HepG2 (cell line): Measurements from ENCODE around the gene BRCA1. TPM values are rescaled to one million over a fixed set of nuclear protein-coding genes. Genes with fewer than 3 reads are reported as not detected.
A peak's percentile ranks its signal among the peaks of the same experiment; 100 is the strongest.

Source experiments
- ATRX ChIP-seq: sonication (generic); formaldehyde crosslinking; IDR thresholded peaks from 2 replicates; pipeline ENCODE4 v1.4.0; 2020; ENCODE audit warnings: missing genetic modification reagents, borderline replicate concordance
- CCAR2 ChIP-seq: fragments of 200-400 bp; formaldehyde crosslinking; optimal IDR thresholded peaks from 2 replicates; pipeline ENCODE3; 2018; ENCODE audit warnings: low read depth, mild to moderate bottlenecking, low read length, moderate library complexity
- HMGXB4 ChIP-seq, 2 experiments: sonication (generic) in 1 of 2; formaldehyde crosslinking in 1 of 2; IDR thresholded peaks; 2 replicates each; pipeline versions ENCODE4 v1.4.0 to v1.6.1; 2018 to 2020; ENCODE audit warnings: missing genetic modification reagents in 2 of 2, borderline replicate concordance in 1 of 2, low read depth in 1 of 2, mild to moderate bottlenecking in 1 of 2, missing biosample characterization in 1 of 2
- NPAS2 ChIP-seq: sonication (generic); formaldehyde crosslinking; IDR thresholded peaks from 2 replicates; pipeline ENCODE4 v1.8.0; 2022; ENCODE audit warnings: mild to moderate bottlenecking, missing genetic modification reagents, borderline replicate concordance
- TBX2 ChIP-seq: sonication (generic); formaldehyde crosslinking; IDR thresholded peaks from 2 replicates; pipeline ENCODE4 v1.5.0; 2020; ENCODE audit warnings: missing genetic modification reagents, mild to moderate bottlenecking, borderline replicate concordance
- U2AF1 ChIP-seq: fragments of 200-400 bp; formaldehyde crosslinking; optimal IDR thresholded peaks from 2 replicates; pipeline ENCODE3; 2017; ENCODE audit warnings: mild to moderate bottlenecking, low read depth, low read length
- ZBTB20 ChIP-seq: sonication (generic); formaldehyde crosslinking; IDR thresholded peaks from 2 replicates; pipeline ENCODE4 v1.8.1; 2023; ENCODE audit warnings: missing genetic modification reagents, low read depth, mild to moderate bottlenecking, borderline replicate concordance
- ZBTB42 ChIP-seq: sonication (generic); formaldehyde crosslinking; IDR thresholded peaks from 2 replicates; pipeline ENCODE4 v1.5.0; 2020; ENCODE audit warnings: mild to moderate bottlenecking, missing genetic modification reagents
- ZNF382 ChIP-seq: sonication (generic); formaldehyde crosslinking; IDR thresholded peaks from 2 replicates; pipeline ENCODE4 v1.5.0; 2020; ENCODE audit warnings: missing genetic modification reagents, mild to moderate bottlenecking, borderline replicate concordance
- ZNF543 ChIP-seq: sonication (generic); formaldehyde crosslinking; IDR thresholded peaks from 2 replicates; pipeline ENCODE4 v1.4.0; 2020; ENCODE audit warnings: mild to moderate bottlenecking, missing genetic modification reagents
- ZNF563 ChIP-seq: sonication (generic); formaldehyde crosslinking; IDR thresholded peaks from 2 replicates; pipeline ENCODE4 v1.8.0; 2022; ENCODE audit warnings: mild to moderate bottlenecking, moderate library complexity, missing genetic modification reagents
- ZNF609 ChIP-seq: sonication (generic); formaldehyde crosslinking; IDR thresholded peaks from 2 replicates; pipeline ENCODE4 v1.4.0; 2020; ENCODE audit warnings: mild to moderate bottlenecking, missing genetic modification reagents, borderline replicate concordance
- ZNF7 ChIP-seq: IDR thresholded peaks from 2 replicates; pipeline ENCODE4 v1.6.1; 2016; ENCODE audit warnings: missing biosample characterization, missing genetic modification reagents
- ZNF770 ChIP-seq: sonication (generic); formaldehyde crosslinking; IDR thresholded peaks from 2 replicates; pipeline ENCODE4 v1.5.0; 2020; ENCODE audit warnings: mild to moderate bottlenecking, missing genetic modification reagents
- ZNF883 ChIP-seq: sonication (generic); formaldehyde crosslinking; IDR thresholded peaks from 2 replicates; pipeline ENCODE4 v1.5.1; 2020; ENCODE audit warnings: mild to moderate bottlenecking, missing genetic modification reagents; ENCODE audit errors: not compliant biosample characterization
- polyA plus RNA-seq, 8 experiments: library from polyadenylated mRNA; depleted of rRNA in 3 of 8; stranded (reverse) in 7 of 8; unstranded in 1 of 8; fragments of >200 nt; fragmentation: Illumina TruSeq in 4 of 8; extraction: Trizol in 4 of 8; gene quantifications; 2 replicates each; pipeline versions ENCODE4 v1.2.1 to v1.2.3, GENCODE V29; 2011 to 2016; ENCODE audit warnings: low read depth in 4 of 8, missing spikeins in 1 of 8, mixed read lengths in 1 of 8; ENCODE audit not compliant: insufficient read depth in 1 of 8
- total RNA-seq, 5 experiments: library from RNA; depleted of rRNA; stranded (reverse); fragments of >200 nt; fragmentation: Illumina TruSeq; extraction: Trizol; gene quantifications; 2 replicates each; pipeline ENCODE4 v1.2.3, GENCODE V29; 2016; ENCODE audit warnings: low read depth in 1 of 5
- TF ChIP-seq, protein P1 (sequence below): sonication (generic); formaldehyde crosslinking; IDR thresholded peaks from 2 replicates; pipeline ENCODE4 v1.4.0; 2020; ENCODE audit warnings: missing genetic modification reagents
- TF ChIP-seq, protein P2 (sequence below): sonication (generic); formaldehyde crosslinking; IDR thresholded peaks from 2 replicates; pipeline ENCODE4 v1.4.0; 2020; ENCODE audit warnings: low read depth, mild to moderate bottlenecking, missing genetic modification reagents

Gene BRCA1
- total and polyA plus RNA-seq, 2 of the 13 experiments (the other 11 are each of a cell fraction or from before 2014, with no cell fraction given): 13.3 to 37.5 TPM

- TF ChIP-seq ZNF7 (CRISPR knock-in tag): no peak
- TF ChIP-seq CCAR2: no peak
- no peak for TF ChIP-seq ZNF883 (CRISPR knock-in tag)
- TF ChIP-seq ZNF609 (CRISPR knock-in tag): peak; percentile 97
- no peak for TF ChIP-seq ZNF770 (CRISPR knock-in tag)
- TF ChIP-seq U2AF1: no peak
- TF ChIP-seq ZNF563: no peak
- TF ChIP-seq, protein P1, sequence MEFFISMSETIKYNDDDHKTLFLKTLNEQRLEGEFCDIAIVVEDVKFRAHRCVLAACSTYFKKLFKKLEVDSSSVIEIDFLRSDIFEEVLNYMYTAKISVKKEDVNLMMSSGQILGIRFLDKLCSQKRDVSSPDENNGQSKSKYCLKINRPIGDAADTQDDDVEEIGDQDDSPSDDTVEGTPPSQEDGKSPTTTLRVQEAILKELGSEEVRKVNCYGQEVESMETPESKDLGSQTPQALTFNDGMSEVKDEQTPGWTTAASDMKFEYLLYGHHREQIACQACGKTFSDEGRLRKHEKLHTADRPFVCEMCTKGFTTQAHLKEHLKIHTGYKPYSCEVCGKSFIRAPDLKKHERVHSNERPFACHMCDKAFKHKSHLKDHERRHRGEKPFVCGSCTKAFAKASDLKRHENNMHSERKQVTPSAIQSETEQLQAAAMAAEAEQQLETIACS (CRISPR knock-in tag): 0 out of 2 replicates have a peak, but pooled peaks have one; percentile 5
- TF ChIP-seq ZBTB42 (CRISPR knock-in tag): peak; percentile 89
- TF ChIP-seq ATRX (CRISPR knock-in tag): no peak
- TF ChIP-seq, protein P2, sequence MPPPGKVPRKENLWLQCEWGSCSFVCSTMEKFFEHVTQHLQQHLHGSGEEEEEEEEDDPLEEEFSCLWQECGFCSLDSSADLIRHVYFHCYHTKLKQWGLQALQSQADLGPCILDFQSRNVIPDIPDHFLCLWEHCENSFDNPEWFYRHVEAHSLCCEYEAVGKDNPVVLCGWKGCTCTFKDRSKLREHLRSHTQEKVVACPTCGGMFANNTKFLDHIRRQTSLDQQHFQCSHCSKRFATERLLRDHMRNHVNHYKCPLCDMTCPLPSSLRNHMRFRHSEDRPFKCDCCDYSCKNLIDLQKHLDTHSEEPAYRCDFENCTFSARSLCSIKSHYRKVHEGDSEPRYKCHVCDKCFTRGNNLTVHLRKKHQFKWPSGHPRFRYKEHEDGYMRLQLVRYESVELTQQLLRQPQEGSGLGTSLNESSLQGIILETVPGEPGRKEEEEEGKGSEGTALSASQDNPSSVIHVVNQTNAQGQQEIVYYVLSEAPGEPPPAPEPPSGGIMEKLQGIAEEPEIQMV (CRISPR knock-in tag): peak; percentile 69
- no peak for TF ChIP-seq ZBTB20 (CRISPR knock-in tag)
- no peak for TF ChIP-seq ZNF382 (CRISPR knock-in tag)
- TF ChIP-seq TBX2 (CRISPR knock-in tag): peak; percentile 78
- TF ChIP-seq NPAS2 (CRISPR knock-in tag): no peak
- TF ChIP-seq HMGXB4 (CRISPR knock-in tag; IDR thresholded peaks at IDR 0.05; ENCODE audit: borderline replicate concordance in 1 of 2, low read depth in 1 of 2): peak in 1 of 2 experiments; percentile 78; a peak in 1 of 4 replicates
- no peak for TF ChIP-seq ZNF543 (CRISPR knock-in tag)
These were observed 44.5 kb upstream of the BRCA1 start (continued) for GRCh38 chr17:43169561-43170139.
